ENCODE data around the gene TMEM41B.
"Not testable (repeated sequence)": the region's sequence is repeated elsewhere in the genome, so short reads cannot be mapped to it uniquely, and the experiment has no call there.

The TMEM41B gene

GRCh38 chr11:9304178-9304577 lies 10.2 kb downstream of the TMEM41B start:
- DNase-seq (ENCODE audit: low read depth) = no peak

GRCh38 chr11:9302448-9302847 lies 11.9 kb downstream of the TMEM41B start:
- no peak for DNase-seq (ENCODE audit: low read depth)

- DNase-seq (ENCODE audit: low read depth) = no peak
Measured at GRCh38 chr11:9301720-9302119, 12.7 kb downstream of the TMEM41B start.

- no peak for DNase-seq (ENCODE audit: low read depth)
Measured at GRCh38 chr11:9293646-9294045, 20.7 kb downstream of the TMEM41B start.

GRCh38 chr11:9285850-9286587 lies 28.4 kb downstream of the TMEM41B start:
- no peak for DNase-seq (ENCODE audit: low read depth)

GRCh38 chr11:9280655-9281301 lies 33.6 kb downstream of the TMEM41B start:
- DNase-seq (ENCODE audit: low read depth) = no peak

- no peak for DNase-seq (ENCODE audit: low read depth)
Measured at GRCh38 chr11:9277176-9277575, 37.2 kb downstream of the TMEM41B start.

GRCh38 chr11:9276571-9276970 lies 37.8 kb downstream of the TMEM41B start:
- DNase-seq (ENCODE audit: low read depth) = no peak

- no peak for DNase-seq (ENCODE audit: low read depth)
Measured at GRCh38 chr11:9274499-9275258, 39.7 kb downstream of the TMEM41B start.

- no peak for DNase-seq (ENCODE audit: low read depth)
Measured at GRCh38 chr11:9273376-9274336, 40.7 kb downstream of the TMEM41B start.

- DNase-seq (ENCODE audit: low read depth) = no peak
Measured at GRCh38 chr11:9269492-9270013, 44.8 kb downstream of the TMEM41B start.

GRCh38 chr11:9267680-9268079 lies 46.7 kb downstream of the TMEM41B start:
- DNase-seq (ENCODE audit: low read depth) = no peak

GRCh38 chr11:9266926-9267325 lies 47.5 kb downstream of the TMEM41B start:
- DNase-seq (ENCODE audit: low read depth) = no peak

GRCh38 chr11:9266132-9266736 lies 48.2 kb downstream of the TMEM41B start:
- no peak for DNase-seq (ENCODE audit: low read depth)

GRCh38 chr11:9265211-9266131 lies 48.9 kb downstream of the TMEM41B start, which contains the start of gene DENND5A:
DENND5A (minus strand) TSS chr11:9265350; CDS start chr11:9265069, 281 bp downstream.
- no peak for DNase-seq (ENCODE audit: low read depth)

- no peak for DNase-seq (ENCODE audit: low read depth)
Measured at GRCh38 chr11:9264316-9265210, 49.8 kb downstream of the TMEM41B start.

GRCh38 chr11:9263840-9264315 lies 50.5 kb downstream of the TMEM41B start:
- DNase-seq (ENCODE audit: low read depth) = no peak

GRCh38 chr11:9260838-9261146 lies 53.6 kb downstream of the TMEM41B start:
- not testable (repeated sequence) for DNase-seq (ENCODE audit: low read depth)
